Liver (tissue), 9 donors: ENCODE data around the gene RTBDN. TPM values are rescaled to one million over a fixed set of nuclear protein-coding genes. Genes with fewer than 3 reads are reported as not detected.
A peak's percentile ranks its signal among the peaks of the same experiment; 100 is the strongest.

Experiments used
- DNase-seq: peaks from one replicate; pipeline ENCODE4 v3.0.0-alpha.2; 2017; ENCODE audit warnings: low spot score
- H3K27ac ChIP-seq, 2 donors: one replicate each; pipeline ENCODE4 v1.7.0; 2013; ENCODE audit warnings: inconsistent platforms in 2 of 2, low read length in 2 of 2, control low read depth in 1 of 2, low read depth in 1 of 2, mild to moderate bottlenecking in 1 of 2
- H3K27me3 ChIP-seq, 4 donors: one replicate each; pipeline versions ENCODE4 v1.6.1 to v1.7.0; 2013; ENCODE audit warnings: low read length in 3 of 4, inconsistent platforms in 1 of 4, mild to moderate bottlenecking in 1 of 4, moderate library complexity in 1 of 4; ENCODE audit not compliant: control insufficient read depth in 4 of 4, insufficient read depth in 4 of 4
- H3K36me3 ChIP-seq, 4 donors: one replicate each; pipeline versions ENCODE4 v1.6.1 to v1.7.0; 2013; ENCODE audit warnings: low read length in 3 of 4, mild to moderate bottlenecking in 3 of 4, low read depth in 1 of 4, moderate library complexity in 1 of 4; ENCODE audit not compliant: control insufficient read depth in 4 of 4, insufficient read depth in 3 of 4
- H3K4me1 ChIP-seq, 4 donors: one replicate each; pipeline versions ENCODE4 v1.6.1 to v1.7.0; 2013; ENCODE audit warnings: low read length in 3 of 4, mild to moderate bottlenecking in 3 of 4, moderate library complexity in 1 of 4; ENCODE audit not compliant: control insufficient read depth in 4 of 4, insufficient read depth in 4 of 4
- H3K4me3 ChIP-seq, 3 donors: one replicate each; pipeline versions ENCODE4 v1.6.1 to v1.7.0; 2013; ENCODE audit warnings: low read length in 3 of 3, control low read depth in 1 of 3, low read depth in 1 of 3, mild to moderate bottlenecking in 1 of 3
- H3K9ac ChIP-seq, 2 donors: one replicate each; pipeline ENCODE4 v1.7.0; 2013; ENCODE audit warnings: low read length in 2 of 2, mild to moderate bottlenecking in 2 of 2, moderate library complexity in 2 of 2, control low read depth in 1 of 2, low read depth in 1 of 2
- H3K9me3 ChIP-seq, 4 donors: one replicate each; pipeline versions ENCODE4 v1.6.1 to v1.7.0; 2013; ENCODE audit warnings: low read length in 3 of 4; ENCODE audit not compliant: control insufficient read depth in 4 of 4
- EGR1 ChIP-seq, 2 donors: IDR thresholded peaks; 2 replicates each; pipeline ENCODE4 v1.6.1; 2016 to 2018; ENCODE audit warnings: antibody characterized with exemption in 2 of 2, low read depth in 2 of 2
- FOXA1 ChIP-seq: IDR thresholded peaks from 2 replicates; pipeline ENCODE4 v1.6.1; 2016; ENCODE audit warnings: antibody characterized with exemption
- FOXA2 ChIP-seq: IDR thresholded peaks from 2 replicates; pipeline ENCODE4 v1.6.1; 2016; ENCODE audit warnings: antibody characterized with exemption
- GABPA ChIP-seq, 2 donors: IDR thresholded peaks in 1 of 2; conservative IDR thresholded peaks in 1 of 2; 2 replicates each; pipeline ENCODE4 v1.6.1; 2016; ENCODE audit warnings: antibody characterized with exemption in 2 of 2, mild to moderate bottlenecking in 1 of 2, moderate library complexity in 1 of 2
- HNF4A ChIP-seq, 2 donors: conservative IDR thresholded peaks; 2 replicates each; pipeline ENCODE4 v1.6.1; 2016; ENCODE audit warnings: antibody characterized with exemption in 2 of 2, mild to moderate bottlenecking in 2 of 2
- HNF4G ChIP-seq: IDR thresholded peaks from 2 replicates; pipeline ENCODE4 v1.6.1; 2016; ENCODE audit warnings: antibody characterized with exemption
- JUND ChIP-seq, 2 donors: IDR thresholded peaks; 2 replicates each; pipeline ENCODE4 v1.6.1; 2016; ENCODE audit warnings: antibody characterized with exemption in 2 of 2
- NR2F2 ChIP-seq: IDR thresholded peaks from 2 replicates; pipeline ENCODE4 v1.6.1; 2016; ENCODE audit warnings: antibody characterized with exemption
- RAD21 ChIP-seq, 2 donors: IDR thresholded peaks; 2 replicates each; pipeline ENCODE4 v1.6.1; 2016; ENCODE audit warnings: antibody characterized with exemption in 2 of 2, mild to moderate bottlenecking in 2 of 2
- RXRA ChIP-seq, 2 donors: IDR thresholded peaks; 2 replicates each; pipeline ENCODE4 v1.6.1; 2017 to 2018; ENCODE audit warnings: antibody characterized with exemption in 2 of 2, mild to moderate bottlenecking in 1 of 2
- TAF1 ChIP-seq: conservative IDR thresholded peaks from 2 replicates; pipeline ENCODE4 v1.6.1; 2016; ENCODE audit warnings: antibody characterized with exemption, mild to moderate bottlenecking
- YY1 ChIP-seq: IDR thresholded peaks from 2 replicates; pipeline ENCODE4 v1.6.1; 2016; ENCODE audit warnings: antibody characterized with exemption, mild to moderate bottlenecking
- WGBS: extraction: QIAGEN DNeasy Blood & Tissue Kit; methylation state at CpG from one replicate; pipeline ENCODE4 v1.1.7; 2013; 5-methylcytosine and 5-hydroxymethylcytosine counted together
- polyA plus RNA-seq, 2 donors: library from polyadenylated mRNA; stranded (reverse) in 1 of 2; unstranded in 1 of 2; fragments of 200-250 nt in 1 of 2; fragments of >200 nt in 1 of 2; fragmentation: Nextera tagmentation in 1 of 2; extraction: Ambion mirVana in 1 of 2; gene quantifications; one replicate each; pipeline versions ENCODE4 v1.2.1 to v1.2.3, GENCODE V29; 2013 to 2015
- total RNA-seq, 2 donors: library from RNA; depleted of rRNA; stranded (reverse); fragments of >200 nt; gene quantifications; one replicate each; pipeline ENCODE4 v1.2.3, GENCODE V29; 2014
- donor health status: healthy.
- donor health status: healthy.
- donor health status: healthy.
- donor health status: healthy.
- donor health status: healthy.

The RTBDN gene
- total and polyA plus RNA-seq, 4 donors: not detected

DNA sequence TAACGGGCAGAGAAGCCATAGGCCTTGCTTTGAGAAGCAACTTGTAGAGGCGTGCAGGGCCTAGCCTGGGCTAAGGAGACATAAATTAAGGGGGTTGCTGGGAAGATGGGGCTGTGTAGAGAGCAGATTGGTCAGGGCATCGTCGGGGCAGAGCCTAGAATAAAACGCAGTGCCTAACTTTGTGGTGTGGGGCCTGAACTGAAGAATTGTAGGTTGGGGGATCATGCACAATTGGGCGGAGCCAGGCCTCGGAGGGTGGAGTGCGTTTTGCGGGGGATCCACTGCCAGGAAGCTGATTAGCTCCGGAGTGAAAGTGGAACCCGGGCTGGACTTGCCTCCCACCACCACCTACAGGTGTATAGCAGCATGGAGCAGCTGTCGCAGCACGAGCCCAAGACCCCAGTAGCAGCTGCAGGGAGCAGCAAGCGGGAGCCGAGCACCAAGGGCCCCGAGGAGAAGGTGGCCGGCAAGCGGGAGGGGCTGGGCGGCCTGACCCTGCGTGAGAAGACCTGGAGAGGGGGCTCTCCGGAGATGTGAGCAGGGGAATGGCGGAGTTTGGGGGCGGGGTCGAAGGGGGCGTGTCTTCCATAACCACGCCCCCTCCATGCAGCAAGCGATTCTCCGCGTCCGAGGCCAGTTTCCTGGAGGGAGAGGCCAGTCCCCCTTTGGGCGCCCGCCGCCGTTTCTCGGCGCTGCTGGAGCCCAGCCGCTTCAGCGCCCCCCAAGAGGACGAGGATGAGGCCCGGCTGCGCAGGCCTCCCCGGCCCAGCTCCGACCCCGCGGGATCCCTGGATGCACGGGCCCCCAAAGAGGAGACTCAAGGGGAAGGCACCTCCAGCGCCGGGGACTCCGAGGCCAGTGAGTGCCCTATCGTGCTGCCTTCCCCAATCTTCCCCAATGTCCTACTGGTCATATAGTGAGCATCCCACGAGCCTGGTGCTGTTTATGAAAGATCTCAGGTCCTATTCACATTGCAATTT lies 33.0 kb upstream of the RTBDN start:
- H3K27me3 ChIP-seq: no peaks in the 10 kb centered on the region
- no peaks in the 10 kb centered on the region for H3K36me3 ChIP-seq
- H3K4me3 ChIP-seq: peak overlapping the region in 1 of 3 donors; percentile 27
- H3K4me1 ChIP-seq: peaks cover 0 to 8% (median 5%) of the 10 kb centered on the region in 4 donors
- no peaks in the 10 kb centered on the region for H3K9me3 ChIP-seq
- no peak for TF ChIP-seq RAD21 (IDR thresholded peaks at IDR 0.05)
- TF ChIP-seq JUND (IDR thresholded peaks at IDR 0.05): no peak
- TF ChIP-seq HNF4A (conservative IDR thresholded peaks at IDR 0.05): no peak
- TF ChIP-seq TAF1: no peak
- no peak for TF ChIP-seq NR2F2
- no peak for TF ChIP-seq FOXA1
- no peak for TF ChIP-seq YY1
- DNase-seq: peak; percentile 78
- WGBS: 23% methylated on average over 51 of the region's 51 CpGs
- no peak overlapping the region for H3K9ac ChIP-seq
- no peak overlapping the region for H3K27ac ChIP-seq

DNA sequence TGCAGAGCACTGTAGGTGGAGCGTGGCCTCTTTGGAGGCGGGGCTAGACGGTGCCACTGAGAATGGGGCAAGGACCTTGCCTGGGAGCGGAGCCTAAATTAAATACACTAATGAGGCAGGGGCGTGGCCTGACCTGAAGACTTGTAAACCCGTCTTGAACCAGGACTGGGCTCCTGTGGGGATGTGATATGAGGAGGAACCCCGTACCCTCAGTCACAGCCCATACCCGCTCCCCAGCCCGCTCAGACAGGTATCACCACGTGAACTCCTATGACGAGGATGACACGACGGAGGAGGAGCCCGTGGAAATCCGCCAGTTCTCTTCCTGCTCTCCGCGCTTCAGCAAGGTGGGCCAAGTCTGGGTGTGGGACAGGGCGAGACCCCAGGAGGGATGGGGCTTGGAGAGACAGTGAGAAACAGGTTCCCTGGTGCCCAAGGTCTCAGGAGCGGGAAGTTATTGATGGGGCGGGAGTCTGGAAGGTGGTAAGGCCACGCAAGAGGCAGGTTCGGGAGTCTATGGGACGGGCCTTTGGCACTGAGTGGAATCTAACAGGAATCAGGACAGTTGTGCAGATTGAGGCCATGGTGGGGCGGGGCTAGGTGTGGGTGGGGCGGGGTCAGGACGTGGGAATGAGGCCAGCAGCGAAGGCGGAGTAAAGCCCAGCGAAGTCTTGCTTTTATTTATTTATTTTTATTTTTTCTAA lies 32.2 kb upstream of the RTBDN start:
- Histone ChIP-seq H3K36me3 (no peaks in the 10 kb centered on the region), H3K27me3 (no peaks in the 10 kb centered on the region), H3K4me3 (no peak overlapping the region), H3K4me1 (peaks cover 0 to 8% (median 5%) of the 10 kb centered on the region in 4 donors), H3K9me3 (no peaks in the 10 kb centered on the region), H3K27ac (no peak overlapping the region), H3K9ac (no peak overlapping the region)
- peak; percentile 36 for DNase-seq
- TF ChIP-seq HNF4G (no peak), FOXA1 (no peak)
- 88% methylated on average over 29 of the region's 29 CpGs for WGBS

DNA sequence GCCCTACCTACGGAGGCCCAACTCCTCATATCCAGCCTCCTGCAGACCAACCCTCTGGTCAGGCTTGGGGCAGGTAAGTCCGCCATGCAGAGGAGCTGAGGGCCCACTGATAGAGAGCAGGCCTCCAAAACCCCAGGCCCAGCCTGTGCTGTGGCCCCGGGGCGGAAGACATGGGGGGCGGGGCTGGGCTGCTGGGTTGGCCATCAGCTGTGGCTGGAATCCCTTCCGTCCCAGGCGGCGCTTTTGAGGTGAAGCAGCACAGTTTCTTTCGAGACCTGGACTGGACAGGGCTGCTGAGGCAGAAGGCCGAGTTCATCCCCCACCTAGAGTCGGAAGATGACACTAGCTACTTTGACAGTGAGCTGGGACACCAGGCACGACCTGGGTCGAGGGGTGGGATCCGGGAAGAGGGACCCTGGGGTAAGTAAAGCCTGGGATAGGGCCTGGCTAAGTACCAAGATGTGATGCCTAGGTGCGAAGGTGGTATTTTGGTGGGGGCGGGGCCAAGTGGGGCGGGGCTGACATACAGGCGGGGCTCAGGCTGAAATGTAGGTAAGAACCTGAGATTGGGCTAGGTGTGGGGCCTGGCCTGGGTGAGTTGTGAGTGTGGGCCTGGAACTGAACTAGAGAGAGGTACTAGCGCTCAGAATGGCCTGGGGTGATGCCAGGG lies 31.5 kb upstream of the RTBDN start:
- no peaks in the 10 kb centered on the region for H3K36me3 ChIP-seq
- 85% methylated on average over 19 of the region's 19 CpGs for WGBS
- no peak overlapping the region for H3K4me3 ChIP-seq
- TF ChIP-seq HNF4A (conservative IDR thresholded peaks at IDR 0.05) (no peak), EGR1 (IDR thresholded peaks at IDR 0.05; ENCODE audit: low read depth in 2 of 2) (no peak), RXRA (IDR thresholded peaks at IDR 0.05) (no peak), JUND (IDR thresholded peaks at IDR 0.05) (no peak), FOXA2 (no peak), GABPA (IDR thresholded peaks at IDR 0.05 in 1 of 2, conservative IDR thresholded peaks at IDR 0.05 in 1 of 2) (no peak), TAF1 (no peak)
- no peaks in the 10 kb centered on the region for H3K27me3 ChIP-seq
- no peaks in the 10 kb centered on the region for H3K9me3 ChIP-seq
- H3K27ac ChIP-seq: no peak overlapping the region
- no peak overlapping the region for H3K9ac ChIP-seq
- no peak for DNase-seq
- H3K4me1 ChIP-seq: peaks cover 0 to 8% (median 5%) of the 10 kb centered on the region in 4 donors
